Measurements from ENCODE around the gene CLDN4.

The CLDN4 gene

GRCh38 chr7:73872056-73872908, 41.5 kb downstream of the CLDN4 start:
- DNase-seq (ENCODE audit: low spot score): no peak

- no peak for DNase-seq (ENCODE audit: low spot score)
Measured at GRCh38 chr7:73876361-73876760, 45.6 kb downstream of the CLDN4 start.

- DNase-seq (ENCODE audit: low spot score): no peak
Measured at GRCh38 chr7:73876973-73877372, 46.2 kb downstream of the CLDN4 start.

- no peak for DNase-seq (ENCODE audit: low spot score)
Measured at GRCh38 chr7:73879977-73880681, 49.3 kb downstream of the CLDN4 start.

GRCh38 chr7:73880755-73881328, 50.0 kb downstream of the CLDN4 start:
- DNase-seq (ENCODE audit: low spot score): no peak

- DNase-seq (ENCODE audit: low spot score): no peak
Measured at GRCh38 chr7:73881352-73882046, 50.7 kb downstream of the CLDN4 start.

- no peak for DNase-seq (ENCODE audit: low spot score)
Measured at GRCh38 chr7:73882047-73882402, 51.2 kb downstream of the CLDN4 start.
